GM19324 (cell line): ENCODE data around the gene AMN.

ENCODE experiments used
- ATAC-seq: cut with Tn5 transposase; IDR thresholded peaks from one replicate; pipeline ENCODE4 v1.9.1; 2021; ENCODE audit warnings: mild to moderate bottlenecking, moderate library complexity; ENCODE audit not compliant: unreplicated experiment, low FRiP score

AMN gene

DNA sequence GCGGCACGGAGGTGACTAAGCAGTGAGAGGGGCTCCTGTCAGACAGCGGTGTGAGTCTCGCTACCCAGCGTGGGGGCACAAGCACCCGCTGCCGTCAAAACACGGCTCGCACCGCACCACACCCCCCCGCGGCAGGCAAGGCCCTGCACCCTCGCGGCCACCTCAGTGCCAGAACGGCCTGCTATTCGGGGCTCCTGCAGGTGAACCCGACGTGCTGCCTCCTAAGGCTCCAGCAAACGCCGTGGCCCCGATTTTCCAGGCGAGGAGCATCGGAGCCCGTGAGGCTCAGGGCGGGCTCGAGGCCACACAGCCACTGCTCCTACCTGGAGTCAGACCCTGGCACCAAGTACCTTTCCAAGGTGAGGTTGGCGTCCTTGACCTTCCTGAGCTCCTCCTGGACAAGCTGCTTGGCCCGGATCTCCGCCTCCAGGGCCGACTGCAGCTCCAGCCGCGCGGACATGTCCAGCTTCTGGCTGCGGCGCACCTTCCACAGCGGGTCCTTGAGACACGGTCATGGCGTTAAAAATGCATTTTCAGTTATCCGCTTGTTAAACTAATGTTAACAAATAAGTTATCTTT, 41.8 kb downstream of the AMN start:
- no peak for ATAC-seq

DNA sequence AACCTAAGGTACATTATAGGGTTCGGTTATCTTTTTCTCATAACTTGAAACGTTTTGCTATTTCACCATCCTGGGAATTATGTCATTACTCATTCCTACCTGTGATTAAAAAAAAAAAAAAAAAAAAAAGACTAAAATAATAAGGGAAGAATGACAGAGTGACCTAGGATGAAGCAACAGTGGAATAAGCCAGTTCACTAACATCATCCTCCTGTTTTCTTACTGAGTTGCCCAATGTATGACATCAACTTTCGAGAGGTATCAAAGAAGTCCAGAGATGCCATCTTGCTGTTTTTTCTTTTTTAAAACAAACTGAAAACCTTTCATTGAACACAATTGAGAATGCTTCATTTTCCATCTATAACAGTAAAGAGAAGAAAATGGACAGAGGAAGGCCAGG, 42.8 kb downstream of the AMN start:
- ATAC-seq = no peak

DNA sequence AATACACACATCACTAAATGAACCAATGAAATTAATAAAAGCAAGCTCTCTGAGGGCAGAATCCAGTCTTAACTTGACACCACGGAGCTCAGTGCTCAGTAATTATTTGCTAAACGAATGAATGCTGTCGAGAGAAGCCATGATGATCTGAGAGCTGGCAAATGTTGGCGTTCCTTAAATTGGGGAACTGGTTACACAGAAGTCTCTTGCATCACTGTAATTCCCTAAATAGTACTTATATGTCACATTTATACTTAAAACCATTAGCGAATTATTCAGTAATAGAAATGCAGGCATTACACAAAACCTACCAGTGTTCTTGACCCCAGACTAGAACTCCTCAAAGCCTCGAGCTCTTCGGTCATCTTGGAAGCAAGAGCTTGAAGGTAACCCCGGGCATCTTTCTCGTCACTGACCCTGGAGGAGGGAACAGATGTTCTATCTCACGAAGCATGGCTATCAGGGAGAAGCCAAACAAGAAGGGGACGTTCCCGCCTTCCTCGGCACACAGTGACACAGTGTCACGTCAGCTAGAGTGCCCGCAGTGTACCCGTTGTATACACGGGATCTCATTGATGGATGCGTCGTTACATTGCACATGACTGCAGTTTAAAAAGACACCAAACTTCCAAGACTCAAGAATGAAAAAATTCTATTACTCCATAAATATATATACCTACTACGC, 43.6 kb downstream of the AMN start:
- ATAC-seq = no peak

DNA sequence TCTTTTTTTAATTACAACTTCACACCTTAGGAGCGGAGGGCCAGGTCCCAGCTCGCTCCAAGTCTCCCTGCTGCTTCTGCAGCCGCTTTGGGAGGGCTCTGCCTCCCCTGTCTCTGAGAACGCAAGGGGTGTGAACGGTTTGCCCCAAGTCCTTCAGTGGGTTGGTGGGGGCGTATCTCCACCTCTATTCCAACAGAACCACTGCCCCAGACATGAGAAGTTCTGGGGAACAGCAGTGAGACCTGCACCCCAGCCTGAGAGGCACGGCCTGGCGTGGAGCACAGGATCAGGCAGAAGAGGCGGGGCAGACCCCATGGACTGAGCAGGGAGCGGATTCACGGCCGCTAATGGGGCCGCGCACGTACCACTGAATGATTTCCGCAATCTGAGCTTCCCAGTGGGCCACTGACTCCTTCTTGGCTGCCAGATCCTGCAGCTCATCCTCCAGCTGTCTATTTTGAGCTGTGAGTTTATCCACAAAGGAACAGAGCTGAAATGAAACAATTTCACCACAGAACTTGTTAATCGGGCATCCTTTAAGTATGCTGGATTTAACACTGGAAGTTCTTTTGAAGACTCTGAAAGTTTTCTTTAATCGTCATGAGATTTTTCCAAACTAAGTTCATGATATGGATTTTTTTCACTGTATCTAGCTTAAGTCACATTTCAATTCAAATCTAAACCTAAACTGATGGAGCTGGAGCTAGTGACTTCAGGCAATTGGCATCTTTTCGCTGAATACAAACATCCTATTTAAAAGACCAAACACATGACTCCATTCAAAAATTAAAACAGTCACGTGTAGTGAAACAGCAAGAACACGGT, 44.4 kb downstream of the AMN start:
- ATAC-seq = no peak

DNA sequence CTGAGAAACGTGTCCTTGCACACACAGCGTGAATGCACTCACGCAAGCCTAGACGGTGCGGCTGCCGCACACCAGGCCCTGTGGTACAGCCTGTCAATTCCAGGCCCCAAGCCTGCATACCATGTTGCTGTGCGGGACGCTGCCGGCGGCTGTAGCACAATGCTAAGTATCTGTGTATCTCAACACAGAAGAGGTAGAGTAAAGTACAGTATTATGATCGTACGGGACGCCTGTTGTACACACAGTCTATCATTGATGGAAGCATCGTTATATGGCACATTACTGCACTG, 45.0 kb downstream of the AMN start:
- ATAC-seq = no peak

GRCh38 chr14:102968306-102968705, 45.8 kb downstream of the AMN start:
- ATAC-seq = no peak

DNA sequence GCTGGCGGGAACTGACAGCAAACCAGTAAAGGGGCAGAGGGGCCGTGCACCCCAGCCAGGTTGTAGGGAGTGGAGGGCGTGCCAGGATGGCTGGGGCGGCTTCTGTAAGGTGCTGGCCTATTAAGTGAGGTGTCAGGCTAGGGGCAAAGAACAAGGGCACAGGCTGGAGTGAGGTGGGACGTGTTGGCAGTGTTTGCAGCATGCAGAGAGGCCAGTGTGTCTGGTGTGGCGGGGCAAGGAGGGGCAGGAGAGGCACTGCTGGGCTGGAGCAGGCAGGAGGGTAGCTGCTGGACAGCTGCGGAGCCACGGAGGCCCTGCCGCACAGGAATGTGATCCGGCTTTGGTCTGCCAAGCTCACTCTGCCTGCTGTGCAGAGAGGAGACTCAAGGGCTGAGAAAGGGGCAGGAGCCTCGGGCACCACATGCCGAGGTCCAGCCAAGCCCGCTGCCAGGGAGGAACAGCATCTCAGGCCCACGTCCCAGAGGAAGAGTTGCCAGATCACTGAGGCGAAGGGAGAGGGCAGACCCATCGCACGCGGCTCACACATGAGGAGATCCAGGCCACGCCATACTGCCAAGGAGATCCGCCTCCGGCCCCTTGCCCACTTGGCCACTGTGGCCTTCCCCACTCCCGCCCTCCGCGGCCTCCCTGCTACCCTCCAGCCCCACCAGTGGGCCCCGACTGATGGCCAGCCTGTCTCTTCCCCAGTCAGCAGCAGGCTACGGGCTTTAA, 46.8 kb downstream of the AMN start:
- no peak for ATAC-seq

- no peak for ATAC-seq
Measured at GRCh38 chr14:102969901-102970300, 47.4 kb downstream of the AMN start.

DNA sequence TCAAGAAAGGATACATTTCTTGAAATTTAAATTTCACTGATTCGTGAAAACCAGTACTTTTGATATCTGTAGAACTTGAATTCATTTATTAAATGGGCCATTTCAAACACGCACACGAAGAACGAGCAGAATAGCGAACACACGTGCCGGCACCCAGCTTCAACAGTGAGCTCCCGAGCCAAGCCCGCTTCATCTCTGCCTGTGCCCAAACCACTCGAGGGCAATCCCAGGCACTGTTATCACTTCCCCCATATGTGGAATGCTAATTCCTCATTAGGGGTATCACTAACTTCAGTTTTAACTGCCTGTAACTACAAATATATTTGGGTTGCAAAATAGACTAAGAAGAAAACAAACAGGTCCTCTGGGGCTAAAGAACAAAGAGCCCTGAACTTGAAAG, 48.0 kb downstream of the AMN start:
- no peak for ATAC-seq

GRCh38 chr14:102971314-102971713, 48.9 kb downstream of the AMN start:
- ATAC-seq = no peak

GRCh38 chr14:102971836-102972606, 49.6 kb downstream of the AMN start:
- ATAC-seq = no peak

DNA sequence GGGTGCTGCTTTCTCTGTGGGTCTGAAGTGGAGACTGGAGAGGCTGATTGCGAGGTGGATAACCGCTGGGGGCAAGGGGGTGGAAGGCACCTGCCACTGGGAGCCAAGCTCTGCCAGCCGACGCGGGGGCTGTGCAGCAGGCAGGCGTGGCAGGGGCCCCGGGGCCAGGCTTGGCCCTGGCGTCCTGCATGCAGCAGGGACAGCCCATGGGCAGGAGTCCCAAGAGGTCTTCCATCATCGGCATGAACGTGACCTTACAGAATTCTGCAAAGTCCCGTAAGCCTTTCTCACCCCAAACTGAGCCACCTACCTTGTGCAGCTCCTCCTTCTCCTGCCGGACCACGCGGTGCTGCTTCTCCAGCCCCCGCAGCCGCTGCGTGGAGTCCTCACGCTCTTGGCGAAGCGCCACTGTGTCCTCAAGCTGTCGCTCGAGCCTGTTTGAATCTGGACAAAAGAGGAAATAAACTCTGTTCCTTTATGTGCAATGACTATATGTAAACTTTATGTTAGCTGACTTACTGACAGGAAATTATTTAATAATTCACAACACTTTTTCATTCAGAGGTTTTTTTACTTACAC, 51.3 kb downstream of the AMN start:
- ATAC-seq = no peak

DNA sequence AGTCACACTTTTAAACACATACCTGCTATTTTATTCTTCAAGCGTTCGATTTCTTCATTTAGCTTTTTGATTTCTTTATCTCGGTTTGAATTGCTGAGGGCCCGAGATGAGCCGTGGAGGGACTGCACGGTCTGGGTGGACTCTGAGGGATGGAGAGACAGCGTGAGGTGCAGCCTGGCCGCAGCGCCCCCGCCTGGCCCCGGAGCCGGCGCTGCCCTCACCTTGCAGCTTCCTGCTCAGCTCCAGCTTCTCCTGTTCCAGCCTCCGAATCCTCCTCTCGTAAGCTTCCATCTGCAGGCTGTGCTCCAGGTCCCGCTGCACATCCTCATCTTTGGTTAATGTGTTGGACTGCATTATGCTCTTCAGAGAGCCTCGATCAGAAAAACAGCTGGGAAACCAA, 53.2 kb downstream of the AMN start:
- no peak for ATAC-seq

DNA sequence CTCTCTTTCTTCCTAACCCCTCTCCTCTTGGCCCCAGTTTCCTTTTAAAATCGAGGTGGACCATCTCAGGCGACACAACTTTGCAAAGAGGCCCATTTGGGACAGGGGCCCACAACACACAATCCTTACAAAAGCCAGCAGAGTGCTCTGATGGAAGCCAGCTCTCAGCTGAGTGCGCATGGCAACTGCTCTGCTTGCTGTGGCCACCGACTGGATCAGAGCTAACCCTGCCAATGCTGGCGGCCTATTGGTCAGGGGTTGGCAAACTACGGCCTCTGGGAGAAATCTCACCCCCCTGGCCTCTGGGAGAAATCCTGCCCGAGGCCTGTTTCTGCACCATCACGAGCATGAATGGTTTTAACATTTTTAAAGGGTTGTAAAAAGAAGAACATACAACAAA, 55.0 kb downstream of the AMN start:
- ATAC-seq = no peak

DNA sequence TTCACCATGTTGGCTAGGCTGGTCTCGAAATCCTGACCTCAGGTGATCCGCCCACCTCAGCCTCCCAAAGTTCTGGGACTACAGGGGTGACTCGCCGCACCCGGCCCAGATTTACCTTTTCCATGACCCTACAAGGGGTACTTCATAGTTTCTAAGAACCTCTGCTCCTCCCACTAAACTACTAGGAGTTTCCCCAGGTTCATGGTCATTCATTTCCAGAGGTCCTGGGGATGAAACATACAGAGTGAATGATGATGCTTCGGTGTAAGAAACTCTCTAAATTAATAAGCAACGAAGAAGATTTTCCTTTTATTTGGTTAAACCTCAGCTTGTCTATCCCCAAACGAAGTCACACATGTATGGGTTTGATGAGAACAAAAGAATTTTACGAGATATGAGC, 56.9 kb downstream of the AMN start:
- no peak for ATAC-seq

- no peak for ATAC-seq
Measured at GRCh38 chr14:102980409-102980810, 57.9 kb downstream of the AMN start.
